Superior temporal gyrus (tissue), 1 donor: ENCODE measurements around the gene SSX1.
"Not testable (repeated sequence)": the region's sequence is repeated elsewhere in the genome, so short reads cannot be mapped to it uniquely, and the experiment has no call there.

ENCODE experiments used
- DNase-seq: peaks from one replicate; pipeline ENCODE4 v3.0.0-alpha.2; 2016; ENCODE audit errors: extremely low spot score

Gene SSX1, protein sequence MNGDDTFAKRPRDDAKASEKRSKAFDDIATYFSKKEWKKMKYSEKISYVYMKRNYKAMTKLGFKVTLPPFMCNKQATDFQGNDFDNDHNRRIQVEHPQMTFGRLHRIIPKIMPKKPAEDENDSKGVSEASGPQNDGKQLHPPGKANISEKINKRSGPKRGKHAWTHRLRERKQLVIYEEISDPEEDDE

DNA sequence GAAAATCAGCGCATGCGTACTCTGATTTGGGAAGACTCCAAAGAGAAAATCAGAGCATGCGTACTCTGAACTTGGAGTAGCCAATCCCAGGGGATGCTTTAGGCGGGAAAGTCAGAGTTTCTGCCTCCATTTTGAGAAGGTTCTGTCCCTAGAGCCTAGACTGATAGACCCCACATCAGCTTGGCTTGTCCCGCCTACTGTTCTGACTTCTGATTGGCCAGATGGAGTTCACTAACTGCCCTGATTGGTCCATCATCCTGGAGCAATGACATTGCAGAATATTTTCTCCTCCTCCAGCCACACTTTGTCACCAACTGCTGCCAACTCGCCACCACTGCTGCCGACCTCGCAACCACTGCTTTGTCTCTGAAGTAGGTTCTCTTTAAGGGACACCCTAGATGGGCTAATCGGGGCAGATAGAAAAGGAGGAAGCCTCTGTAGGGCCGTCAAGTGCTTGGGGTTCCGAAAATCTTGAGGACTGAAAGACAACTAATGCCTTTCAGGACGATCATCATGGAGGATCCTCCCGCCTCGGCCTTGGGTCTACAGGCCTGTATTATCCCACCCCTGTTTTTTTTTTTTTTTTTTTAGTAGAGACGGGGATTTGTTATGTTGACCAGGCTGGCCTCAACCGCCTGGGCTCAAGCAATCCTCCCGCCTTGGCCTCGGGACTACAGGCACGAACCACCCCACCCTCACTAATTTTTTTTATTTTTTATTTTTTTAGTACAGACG lies at the start of gene SSX1:
SSX1 (plus strand) TSS at position 331 of the 735 bp plus-strand sequence. CDS start 1,850 bp downstream, outside the sequence.
- not testable (repeated sequence) for DNase-seq

DNA sequence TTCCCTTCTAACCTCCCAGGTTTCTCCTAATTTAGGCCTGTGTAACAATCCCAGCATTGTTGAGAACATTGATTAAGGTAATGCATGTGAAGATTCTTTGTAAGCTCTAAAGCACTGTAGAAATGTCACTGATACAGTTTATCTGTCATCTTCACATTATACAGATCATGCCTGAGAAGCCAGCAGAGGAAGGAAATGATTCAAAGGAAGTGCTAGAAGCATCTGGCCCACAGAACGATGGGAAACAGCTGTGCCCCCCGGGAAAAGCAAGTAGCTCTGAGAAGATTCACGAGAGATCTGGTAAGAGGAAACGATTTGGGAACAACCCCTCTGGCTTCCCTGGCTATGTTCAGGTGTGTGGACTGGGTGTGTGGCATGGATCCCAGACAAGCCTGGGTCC lies 40.9 kb upstream of the SSX1 start:
- DNase-seq = not testable (repeated sequence)

DNA sequence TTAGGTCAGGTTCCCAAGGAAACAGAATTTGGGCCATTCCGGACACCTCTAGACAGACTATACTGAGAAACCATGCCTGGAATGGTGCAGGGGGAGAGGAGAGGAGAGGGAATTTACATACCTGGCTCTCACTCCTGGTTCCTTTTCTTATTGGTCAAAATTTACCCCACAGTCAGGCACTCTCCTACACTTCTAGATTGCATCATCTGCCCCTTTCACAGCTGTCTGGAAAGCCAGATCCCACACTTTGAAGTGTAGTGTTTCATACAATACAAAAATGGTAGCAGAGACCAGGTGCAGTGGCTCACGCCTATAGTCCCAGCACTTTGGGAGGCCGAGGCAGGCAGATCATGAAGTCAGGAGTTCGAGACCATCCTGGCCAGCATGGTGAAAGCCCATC lies 31.0 kb upstream of the SSX1 start:
- not testable (repeated sequence) for DNase-seq

DNA sequence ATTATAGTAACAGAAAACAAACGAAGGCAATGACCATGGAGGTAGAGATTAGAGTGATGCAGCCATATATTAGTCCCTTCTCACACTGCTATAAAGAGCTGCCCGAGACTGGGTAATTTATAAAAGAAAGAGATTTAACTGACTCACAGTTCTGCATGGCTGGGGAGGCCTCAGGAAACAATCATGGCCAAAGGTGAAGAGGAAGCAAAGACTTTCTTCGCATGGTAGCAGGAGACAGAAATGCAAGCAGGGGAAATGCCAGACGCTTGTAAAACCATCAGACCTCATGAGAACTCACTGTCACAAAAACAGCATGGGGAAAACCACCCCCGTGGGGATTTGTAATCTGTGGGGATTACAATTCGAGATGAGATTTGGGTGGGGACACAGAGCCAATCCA lies 2.2 kb upstream of the SSX1 start:
- not testable (repeated sequence) for DNase-seq

DNA sequence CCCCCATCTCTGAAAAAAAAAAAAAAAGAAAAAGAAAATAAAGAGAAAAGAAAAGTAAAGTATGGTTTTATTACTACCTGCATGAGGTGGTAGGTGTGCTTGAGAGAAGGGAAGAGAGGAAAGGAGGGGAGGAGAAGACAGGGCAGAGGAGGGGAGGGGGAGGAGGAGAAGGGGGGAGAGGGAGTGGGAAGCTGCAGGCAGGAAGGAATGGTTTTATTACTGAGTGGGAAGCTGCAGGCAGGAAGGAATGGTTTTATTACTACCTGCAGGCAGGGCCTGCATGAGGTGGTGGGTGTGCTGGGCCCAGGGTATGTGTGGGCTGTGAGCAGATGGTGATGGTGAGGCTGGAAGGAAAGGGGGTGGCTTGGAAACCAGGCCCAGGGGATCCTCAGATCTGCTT lies 19.2 kb downstream of the SSX1 start:
- not testable (repeated sequence) for DNase-seq

DNA sequence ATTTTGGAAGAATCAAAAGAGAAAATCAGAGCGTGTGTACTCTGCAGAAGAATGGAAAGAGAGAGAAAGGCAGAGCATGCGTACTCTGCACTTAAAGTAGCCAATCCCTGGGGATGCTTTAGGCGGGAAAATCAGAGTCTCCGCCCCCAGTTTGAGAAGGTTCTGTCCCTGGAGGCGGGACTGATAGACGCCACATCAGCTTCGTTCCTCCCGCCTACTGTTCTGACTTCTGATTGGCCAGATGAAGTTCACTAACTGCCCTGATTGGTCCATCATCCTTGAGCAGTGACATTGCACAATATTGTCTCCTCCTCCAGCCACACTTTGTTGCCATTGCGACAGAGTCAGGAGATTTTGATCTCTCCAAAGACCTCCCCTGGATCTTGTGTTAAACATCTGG lies 23.8 kb downstream of the SSX1 start:
- DNase-seq = no peak

DNA sequence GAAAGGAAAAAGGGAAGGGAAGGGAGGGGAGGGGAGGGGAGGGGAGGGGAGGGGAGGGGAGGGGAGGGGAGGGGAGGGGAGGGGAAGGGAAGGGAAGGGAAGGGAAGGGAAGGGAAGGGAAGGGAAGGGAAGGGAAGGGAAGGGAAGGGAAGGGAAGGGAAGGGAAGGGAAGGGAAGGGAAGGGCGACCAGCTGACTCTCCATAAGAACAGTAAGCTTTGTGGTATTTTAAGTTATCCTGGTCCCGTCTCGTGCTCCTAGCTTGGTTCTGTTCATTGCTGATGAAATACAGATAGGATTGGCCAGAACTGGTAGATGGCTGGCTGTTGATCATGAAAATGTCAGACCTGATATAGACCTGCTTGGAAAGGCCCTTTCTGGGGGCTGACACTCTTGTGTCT lies 25.5 kb downstream of the SSX1 start:
- DNase-seq = not testable (repeated sequence)

DNA sequence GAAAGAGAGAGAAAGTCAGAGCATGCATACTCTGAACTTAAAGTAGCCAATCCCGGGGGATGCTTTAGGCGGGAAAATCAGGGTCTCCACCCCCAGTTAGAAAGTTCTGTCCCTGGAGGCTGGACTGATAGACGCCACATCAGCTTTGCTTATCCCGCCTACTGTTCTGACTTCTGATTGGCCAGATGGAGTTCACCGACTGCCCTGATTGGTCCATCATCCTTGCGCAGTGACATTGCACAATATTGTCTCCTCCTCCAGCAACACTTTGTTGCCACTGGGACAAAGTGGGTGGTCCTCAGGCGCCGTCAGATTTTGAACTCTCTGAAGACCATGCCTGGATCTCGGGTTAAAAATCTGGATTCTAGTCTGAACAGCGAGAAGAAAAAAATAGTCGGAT lies 51.0 kb downstream of the SSX1 start:
- DNase-seq = no peak

DNA sequence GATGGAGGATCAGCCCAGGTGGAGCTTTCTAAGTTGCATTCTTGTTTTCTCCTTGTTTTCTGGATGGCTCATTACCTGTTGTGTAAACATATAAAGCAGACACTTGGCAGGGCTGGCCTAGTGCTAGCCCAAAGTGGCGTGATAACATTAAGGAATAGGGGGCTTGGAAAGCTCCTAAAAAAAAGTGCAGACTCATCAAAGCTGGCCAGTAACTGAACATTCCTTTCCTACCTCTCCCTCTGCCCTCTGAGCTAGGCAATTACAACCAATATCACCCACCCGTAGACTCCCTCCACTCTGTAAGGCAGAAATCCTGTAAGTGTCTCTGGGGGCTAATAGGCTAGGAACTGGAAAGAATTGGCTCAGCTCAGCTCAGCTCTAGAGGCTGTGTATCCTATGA lies 58.8 kb downstream of the SSX1 start:
- DNase-seq = not testable (repeated sequence)
